ENCODE results near the gene FAS.

- TF ChIP-seq CTCF (IDR thresholded peaks at IDR 0.05) (no peak), EZH2 (IDR thresholded peaks at IDR 0.05; ENCODE audit: borderline replicate concordance, insufficient read depth, low read depth, low read length, poor library complexity, severe bottlenecking) (no peak)
Observed at GRCh38 chr10:88979153-88979562, 11.4 kb upstream of the FAS start.

Data from B cell (primary cell).